Measurements from ENCODE around the gene REG4. TPM values are rescaled to one million over a fixed set of nuclear protein-coding genes. Genes with fewer than 3 reads are reported as not detected.
"Not testable (repeated sequence)": the region's sequence is repeated elsewhere in the genome, so short reads cannot be mapped to it uniquely, and the experiment has no call there.

REG4 gene
- total RNA-seq, 2 experiments from 2014 or later, result 0.33 TPM; not detected in 1

DNA sequence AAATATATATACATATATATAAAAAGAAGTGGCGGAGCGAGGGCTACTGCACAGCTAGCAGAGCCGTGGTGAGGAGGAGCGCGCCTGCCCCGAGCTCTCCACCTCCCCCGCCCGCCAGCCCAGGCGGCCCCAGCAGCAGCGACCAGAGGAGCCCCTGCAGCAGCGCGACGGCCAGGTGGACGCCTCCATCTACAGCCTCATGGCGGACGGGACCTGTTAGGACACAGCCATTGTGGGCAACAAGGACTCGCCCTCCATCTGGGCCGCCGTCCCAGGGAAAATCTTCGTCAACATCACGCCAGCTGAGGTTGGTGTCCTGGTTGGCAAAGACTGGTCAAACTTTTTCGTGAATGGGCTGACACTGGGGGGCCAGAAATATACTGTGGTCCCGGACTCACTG is 41.9 kb upstream of the REG4 start:
- ATAC-seq (ENCODE audit: poor library complexity) (no peak), DNase-seq (no peak)
- Mint-ChIP-seq H3K27ac (no peak overlapping the region), H3K27me3 (no peaks in the 10 kb centered on the region), H3K9me3 (no peaks in the 10 kb centered on the region), H3K36me3 (ENCODE audit: low read depth) (no peaks in the 10 kb centered on the region), H3K4me1 (ENCODE audit: low read depth) (no peaks in the 10 kb centered on the region), H3K4me3 (no peak overlapping the region)
- ChIA-PET POLR2A (no interaction called here), CTCF (no interaction called here)
- Histone ChIP-seq H3K4me3 (ENCODE audit: low read length) (no peak overlapping the region), H3K9me3 (ENCODE audit: control insufficient read depth in 1 of 2, insufficient read depth in 1 of 2, low read length in 2 of 2) (no peaks in the 10 kb centered on the region), H3K27ac (ENCODE audit: low read depth in 1 of 2, low read length in 2 of 2) (no peak overlapping the region), H3K36me3 (ENCODE audit: insufficient read depth, low read length) (no peaks in the 10 kb centered on the region), H3K4me1 (ENCODE audit: insufficient read depth, low read length) (no peaks in the 10 kb centered on the region), H3K27me3 (ENCODE audit: control insufficient read depth in 1 of 2, insufficient read depth in 2 of 2, low read length in 2 of 2) (no peaks in the 10 kb centered on the region)
- TF ChIP-seq, protein P1, sequence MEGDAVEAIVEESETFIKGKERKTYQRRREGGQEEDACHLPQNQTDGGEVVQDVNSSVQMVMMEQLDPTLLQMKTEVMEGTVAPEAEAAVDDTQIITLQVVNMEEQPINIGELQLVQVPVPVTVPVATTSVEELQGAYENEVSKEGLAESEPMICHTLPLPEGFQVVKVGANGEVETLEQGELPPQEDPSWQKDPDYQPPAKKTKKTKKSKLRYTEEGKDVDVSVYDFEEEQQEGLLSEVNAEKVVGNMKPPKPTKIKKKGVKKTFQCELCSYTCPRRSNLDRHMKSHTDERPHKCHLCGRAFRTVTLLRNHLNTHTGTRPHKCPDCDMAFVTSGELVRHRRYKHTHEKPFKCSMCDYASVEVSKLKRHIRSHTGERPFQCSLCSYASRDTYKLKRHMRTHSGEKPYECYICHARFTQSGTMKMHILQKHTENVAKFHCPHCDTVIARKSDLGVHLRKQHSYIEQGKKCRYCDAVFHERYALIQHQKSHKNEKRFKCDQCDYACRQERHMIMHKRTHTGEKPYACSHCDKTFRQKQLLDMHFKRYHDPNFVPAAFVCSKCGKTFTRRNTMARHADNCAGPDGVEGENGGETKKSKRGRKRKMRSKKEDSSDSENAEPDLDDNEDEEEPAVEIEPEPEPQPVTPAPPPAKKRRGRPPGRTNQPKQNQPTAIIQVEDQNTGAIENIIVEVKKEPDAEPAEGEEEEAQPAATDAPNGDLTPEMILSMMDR (IDR thresholded peaks at IDR 0.05), result no peak
- intact Hi-C loops (cut with DNase I, micrococcal nuclease), result no loop called here

DNA sequence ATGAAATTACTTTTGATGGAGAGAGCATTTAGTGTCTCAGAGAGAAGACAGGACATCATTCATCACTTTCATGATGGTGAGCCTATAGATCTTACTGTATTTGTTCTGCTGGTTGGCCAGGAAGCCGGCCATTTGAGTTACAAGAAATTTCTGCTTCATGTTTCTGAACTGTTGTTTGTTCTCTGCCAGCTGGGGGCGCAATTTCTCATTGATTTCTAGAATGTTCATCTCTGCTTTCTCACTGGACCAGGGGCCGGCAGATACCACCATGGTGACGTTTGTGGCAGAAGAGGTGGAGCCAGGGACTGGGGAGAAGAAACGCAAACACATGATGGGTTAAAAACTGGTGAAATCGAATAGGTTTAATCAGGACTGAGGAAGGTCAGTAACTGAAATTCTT is 32.9 kb upstream of the REG4 start:
- H3K4me1 Mint-ChIP-seq (ENCODE audit: low read depth); DNase-seq; H3K27me3 Mint-ChIP-seq; H3K4me3 ChIP-seq (ENCODE audit: low read length); H3K27ac Mint-ChIP-seq; H3K9me3 Mint-ChIP-seq; POLR2A ChIA-PET; H3K27me3 ChIP-seq (ENCODE audit: control insufficient read depth in 1 of 2, insufficient read depth in 2 of 2, low read length in 2 of 2); intact Hi-C loops (cut with DNase I, micrococcal nuclease); H3K4me3 Mint-ChIP-seq; H3K36me3 ChIP-seq (ENCODE audit: insufficient read depth, low read length); H3K27ac ChIP-seq (ENCODE audit: low read depth in 1 of 2, low read length in 2 of 2); ATAC-seq (ENCODE audit: poor library complexity); H3K4me1 ChIP-seq (ENCODE audit: insufficient read depth, low read length); H3K36me3 Mint-ChIP-seq (ENCODE audit: low read depth); H3K9me3 ChIP-seq (ENCODE audit: control insufficient read depth in 1 of 2, insufficient read depth in 1 of 2, low read length in 2 of 2): not testable (repeated sequence)
- CTCF ChIA-PET, result interaction anchor here (1.3 kb wide), 1 partner anchor 12 kb away, joined by 3 read pairs; no protein-coding TSS in a partner anchor

DNA sequence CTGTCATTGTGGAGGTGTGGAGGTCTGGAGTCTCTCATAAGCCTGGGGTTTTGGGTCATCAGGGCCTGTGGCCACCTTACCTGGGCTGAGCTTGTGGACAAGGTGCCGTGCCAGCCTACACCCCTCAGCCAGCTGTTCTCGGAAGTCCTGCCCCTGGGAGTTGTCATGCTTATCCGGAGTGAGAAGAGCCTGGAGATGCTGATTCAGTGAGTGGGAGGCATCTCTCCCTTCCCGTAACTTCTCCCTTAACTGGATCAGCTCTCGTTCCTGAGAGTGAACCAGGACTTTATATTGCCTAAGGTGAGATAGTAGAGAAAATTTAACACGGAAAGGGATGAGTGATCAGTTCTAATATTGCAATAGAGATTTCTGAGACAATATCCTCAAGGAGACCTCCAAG is 30.0 kb upstream of the REG4 start:
- H3K27ac Mint-ChIP-seq, result no peak overlapping the region
- H3K4me1 Mint-ChIP-seq (ENCODE audit: low read depth), result no peaks in the 10 kb centered on the region
- TF ChIP-seq, protein P1 (IDR thresholded peaks at IDR 0.05), result no peak

DNA sequence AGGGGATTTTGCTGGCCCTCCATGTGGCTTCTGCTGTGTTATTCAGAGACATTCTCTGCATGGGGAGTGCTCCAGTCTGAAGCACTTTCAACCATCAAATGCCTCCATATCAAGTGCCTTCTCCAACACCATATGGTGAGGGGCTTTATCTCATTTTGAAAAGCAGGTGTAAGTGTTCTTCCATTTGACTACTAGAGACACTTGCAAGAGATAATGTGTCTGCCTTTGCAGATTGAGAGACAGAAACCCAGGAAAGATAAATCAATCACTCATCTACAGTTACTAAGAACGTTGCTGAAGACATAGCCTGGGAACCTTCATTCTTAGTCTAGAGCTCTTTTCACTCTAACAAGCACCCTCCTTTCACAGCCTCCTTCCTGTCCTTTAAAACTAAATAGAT is 29.5 kb upstream of the REG4 start:
- Mint-ChIP-seq H3K4me1 (ENCODE audit: low read depth) (no peaks in the 10 kb centered on the region), H3K9me3 (no peaks in the 10 kb centered on the region), H3K27ac (no peak overlapping the region), H3K4me3 (no peak overlapping the region), H3K36me3 (ENCODE audit: low read depth) (no peaks in the 10 kb centered on the region), H3K27me3 (peaks cover 11% of the 10 kb centered on the region)
- TF ChIP-seq, protein P1 (IDR thresholded peaks at IDR 0.05), result no peak
- ChIA-PET CTCF (no interaction called here), POLR2A (interaction anchor here (0.7 kb wide), 1 partner anchor 53 kb away, joined by 3 read pairs; no protein-coding TSS in a partner anchor)
- Histone ChIP-seq H3K36me3 (ENCODE audit: insufficient read depth, low read length) (no peaks in the 10 kb centered on the region), H3K27ac (ENCODE audit: low read depth in 1 of 2, low read length in 2 of 2) (no peak overlapping the region), H3K4me3 (ENCODE audit: low read length) (no peak overlapping the region), H3K4me1 (ENCODE audit: insufficient read depth, low read length) (no peaks in the 10 kb centered on the region), H3K9me3 (ENCODE audit: control insufficient read depth in 1 of 2, insufficient read depth in 1 of 2, low read length in 2 of 2) (no peaks in the 10 kb centered on the region), H3K27me3 (ENCODE audit: control insufficient read depth in 1 of 2, insufficient read depth in 2 of 2, low read length in 2 of 2) (no peaks in the 10 kb centered on the region)
- intact Hi-C loops (cut with DNase I, micrococcal nuclease), result no loop called here
- DNase-seq, result no peak
- no peak for ATAC-seq (ENCODE audit: poor library complexity)

More for the DNA sequence above, 30.0 kb upstream of the REG4 start:
- no peaks in the 10 kb centered on the region for H3K9me3 Mint-ChIP-seq
- POLR2A ChIA-PET, result interaction anchor here (0.7 kb wide), 1 partner anchor 52 kb away, joined by 3 read pairs; no protein-coding TSS in a partner anchor
- Histone ChIP-seq H3K4me3 (ENCODE audit: low read length) (no peak overlapping the region), H3K27ac (ENCODE audit: low read depth in 1 of 2, low read length in 2 of 2) (no peak overlapping the region), H3K9me3 (ENCODE audit: control insufficient read depth in 1 of 2, insufficient read depth in 1 of 2, low read length in 2 of 2) (no peaks in the 10 kb centered on the region), H3K27me3 (ENCODE audit: control insufficient read depth in 1 of 2, insufficient read depth in 2 of 2, low read length in 2 of 2) (no peaks in the 10 kb centered on the region), H3K4me1 (ENCODE audit: insufficient read depth, low read length) (no peaks in the 10 kb centered on the region), H3K36me3 (ENCODE audit: insufficient read depth, low read length) (no peaks in the 10 kb centered on the region)
- no peak overlapping the region for H3K4me3 Mint-ChIP-seq
- no peak for ATAC-seq (ENCODE audit: poor library complexity)
- H3K27me3 Mint-ChIP-seq, result peaks cover 9% of the 10 kb centered on the region
- no peaks in the 10 kb centered on the region for H3K36me3 Mint-ChIP-seq (ENCODE audit: low read depth)
- CTCF ChIA-PET, result no interaction called here
- intact Hi-C loops (cut with DNase I, micrococcal nuclease), result no loop called here
- DNase-seq, result no peak
